GM23338 (cell line): ENCODE data around the gene WDR70. TPM values are rescaled to one million over a fixed set of nuclear protein-coding genes. Genes with fewer than 3 reads are reported as not detected.

Source experiments
- ATAC-seq: fragments of 200-7000 bp; cut with Tn5 transposase; 3 replicates; pipeline ENCODE4 v1.9.1; 2020
- DNase-seq: peaks from one replicate; pipeline ENCODE4 v3.0.0-alpha.2; 2015; ENCODE audit warnings: low spot score
- H2AFZ ChIP-seq: fragments of 200-600 bp; sonication (generic); 2 replicates; pipeline ENCODE4 v1.8.0; 2016; ENCODE audit warnings: antibody characterized with exemption, mild to moderate bottlenecking, moderate library complexity
- H3F3A ChIP-seq: fragments of 200-600 bp; sonication (generic); replicated peaks from 2 replicates; pipeline ENCODE4 v1.8.0; 2017; ENCODE audit warnings: antibody characterized with exemption, mixed run types, low read depth
- H3K27ac ChIP-seq: fragments of 200-600 bp; sonication (generic); 2 replicates; pipeline ENCODE4 v1.6.1; 2016; ENCODE audit warnings: low read depth
- H3K27me3 ChIP-seq: fragments of 200-600 bp; sonication (generic); 2 replicates; pipeline ENCODE4 v1.8.0; 2016; ENCODE audit warnings: mild to moderate bottlenecking, mixed run types, moderate library complexity; ENCODE audit not compliant: insufficient read depth
- H3K36me3 ChIP-seq: fragments of 200-600 bp; sonication (generic); 2 replicates; pipeline ENCODE4 v1.8.0; 2016; ENCODE audit warnings: mild to moderate bottlenecking; ENCODE audit not compliant: insufficient read depth
- H3K4me1 ChIP-seq: fragments of 200-600 bp; sonication (generic); 2 replicates; pipeline ENCODE4 v1.8.0; 2016; ENCODE audit warnings: mild to moderate bottlenecking, moderate library complexity; ENCODE audit not compliant: insufficient read depth
- H3K4me2 ChIP-seq: fragments of 200-600 bp; sonication (generic); 2 replicates; pipeline ENCODE4 v1.7.1; 2017; ENCODE audit warnings: mixed run types
- H3K4me3 ChIP-seq: fragments of 200-600 bp; sonication (generic); 2 replicates; pipeline ENCODE4 v1.6.1; 2016; ENCODE audit warnings: mixed run types
- H3K79me2 ChIP-seq: fragments of 200-600 bp; sonication (generic); replicated peaks from 2 replicates; pipeline ENCODE4 v1.8.0; 2017; ENCODE audit warnings: mild to moderate bottlenecking; ENCODE audit not compliant: insufficient read depth
- H3K9me2 ChIP-seq: fragments of 200-600 bp; sonication (generic); 2 replicates; pipeline ENCODE4 v1.8.0; 2017; ENCODE audit not compliant: insufficient read depth
- H4K20me1 ChIP-seq: fragments of 200-600 bp; sonication (generic); replicated peaks from 2 replicates; pipeline ENCODE4 v1.8.0; 2017; ENCODE audit warnings: mild to moderate bottlenecking; ENCODE audit not compliant: insufficient read depth
- H3K27ac Mint-ChIP-seq: 2 replicates; pipeline ENCODE4 v1.8.0; 2020; ENCODE audit warnings: inconsistent platforms, mild to moderate bottlenecking, moderate library complexity, mixed read lengths
- H3K27me3 Mint-ChIP-seq: 3 replicates; pipeline ENCODE4 v1.8.0; 2022; ENCODE audit warnings: low read depth, mild to moderate bottlenecking, moderate library complexity, mixed read lengths, inconsistent platforms; ENCODE audit not compliant: insufficient read depth, poor library complexity
- H3K36me3 Mint-ChIP-seq: 3 replicates; pipeline ENCODE4 v1.8.0; 2021; ENCODE audit warnings: low read depth, mild to moderate bottlenecking, inconsistent platforms, moderate library complexity, mixed read lengths
- H3K4me1 Mint-ChIP-seq: 3 replicates; pipeline ENCODE4 v1.8.0; 2020; ENCODE audit warnings: mild to moderate bottlenecking, inconsistent platforms, mixed read lengths
- H3K4me3 Mint-ChIP-seq: 3 replicates; pipeline ENCODE4 v1.8.0; 2021; ENCODE audit warnings: moderate library complexity, mild to moderate bottlenecking, inconsistent platforms, mixed read lengths
- H3K9me3 Mint-ChIP-seq: 3 replicates; pipeline ENCODE4 v1.8.0; 2020; ENCODE audit warnings: moderate library complexity, mild to moderate bottlenecking, inconsistent platforms, mixed read lengths
- REST ChIP-seq: IDR thresholded peaks from one replicate; pipeline ENCODE4 v1.6.1; 2018; ENCODE audit warnings: antibody characterized with exemption; ENCODE audit not compliant: unreplicated experiment
- polyA plus RNA-seq: library from polyadenylated mRNA; unstranded; fragments of >200 nt; fragmentation: Nextera tagmentation; extraction: Ambion mirVana; gene quantifications from 2 replicates; pipeline ENCODE4 v1.2.1, GENCODE V29; 2016
- total RNA-seq: library from RNA; depleted of rRNA; stranded (reverse); fragments of >200 nt; shearing (Covaris generic); gene quantifications from 2 replicates; pipeline ENCODE4 v1.2.3, GENCODE V29; 2014
- TF ChIP-seq, protein P1 (sequence below): fragments of 250-450 bp; sonication (Bioruptor Pico); IDR thresholded peaks from 2 replicates; pipeline ENCODE4 v1.5.0; 2020; ENCODE audit warnings: mild to moderate bottlenecking, moderate library complexity

The WDR70 gene
- total and polyA plus RNA-seq, 2 experiments from 2014 or later: 34.9 to 86.7 TPM

- no peak overlapping the region for H3K4me3 Mint-ChIP-seq
- no peak overlapping the region for H3K27ac Mint-ChIP-seq
- Histone ChIP-seq H3K4me2 (no peak overlapping the region), H2AFZ (no peak overlapping the region), H3K4me1 (peaks cover 6% of the 10 kb centered on the region; the same call in 1 of the 2 replicates), H3K79me2 (no peaks in the 10 kb centered on the region), H3K4me3 (no peak overlapping the region), H3K9me2 (no peaks in the 10 kb centered on the region), H3K36me3 (no peaks in the 10 kb centered on the region), H3K27me3 (no peaks in the 10 kb centered on the region), H4K20me1 (no peaks in the 10 kb centered on the region), H3K27ac (no peak overlapping the region), H3F3A (no peaks in the 10 kb centered on the region)
- no peak for DNase-seq
- H3K27me3 Mint-ChIP-seq: no peaks in the 10 kb centered on the region
- peaks cover 2% of the 10 kb centered on the region; the same call in 1 of the 3 replicates for H3K36me3 Mint-ChIP-seq
- no peak for ATAC-seq
- no peak for TF ChIP-seq REST
- TF ChIP-seq, protein P1, sequence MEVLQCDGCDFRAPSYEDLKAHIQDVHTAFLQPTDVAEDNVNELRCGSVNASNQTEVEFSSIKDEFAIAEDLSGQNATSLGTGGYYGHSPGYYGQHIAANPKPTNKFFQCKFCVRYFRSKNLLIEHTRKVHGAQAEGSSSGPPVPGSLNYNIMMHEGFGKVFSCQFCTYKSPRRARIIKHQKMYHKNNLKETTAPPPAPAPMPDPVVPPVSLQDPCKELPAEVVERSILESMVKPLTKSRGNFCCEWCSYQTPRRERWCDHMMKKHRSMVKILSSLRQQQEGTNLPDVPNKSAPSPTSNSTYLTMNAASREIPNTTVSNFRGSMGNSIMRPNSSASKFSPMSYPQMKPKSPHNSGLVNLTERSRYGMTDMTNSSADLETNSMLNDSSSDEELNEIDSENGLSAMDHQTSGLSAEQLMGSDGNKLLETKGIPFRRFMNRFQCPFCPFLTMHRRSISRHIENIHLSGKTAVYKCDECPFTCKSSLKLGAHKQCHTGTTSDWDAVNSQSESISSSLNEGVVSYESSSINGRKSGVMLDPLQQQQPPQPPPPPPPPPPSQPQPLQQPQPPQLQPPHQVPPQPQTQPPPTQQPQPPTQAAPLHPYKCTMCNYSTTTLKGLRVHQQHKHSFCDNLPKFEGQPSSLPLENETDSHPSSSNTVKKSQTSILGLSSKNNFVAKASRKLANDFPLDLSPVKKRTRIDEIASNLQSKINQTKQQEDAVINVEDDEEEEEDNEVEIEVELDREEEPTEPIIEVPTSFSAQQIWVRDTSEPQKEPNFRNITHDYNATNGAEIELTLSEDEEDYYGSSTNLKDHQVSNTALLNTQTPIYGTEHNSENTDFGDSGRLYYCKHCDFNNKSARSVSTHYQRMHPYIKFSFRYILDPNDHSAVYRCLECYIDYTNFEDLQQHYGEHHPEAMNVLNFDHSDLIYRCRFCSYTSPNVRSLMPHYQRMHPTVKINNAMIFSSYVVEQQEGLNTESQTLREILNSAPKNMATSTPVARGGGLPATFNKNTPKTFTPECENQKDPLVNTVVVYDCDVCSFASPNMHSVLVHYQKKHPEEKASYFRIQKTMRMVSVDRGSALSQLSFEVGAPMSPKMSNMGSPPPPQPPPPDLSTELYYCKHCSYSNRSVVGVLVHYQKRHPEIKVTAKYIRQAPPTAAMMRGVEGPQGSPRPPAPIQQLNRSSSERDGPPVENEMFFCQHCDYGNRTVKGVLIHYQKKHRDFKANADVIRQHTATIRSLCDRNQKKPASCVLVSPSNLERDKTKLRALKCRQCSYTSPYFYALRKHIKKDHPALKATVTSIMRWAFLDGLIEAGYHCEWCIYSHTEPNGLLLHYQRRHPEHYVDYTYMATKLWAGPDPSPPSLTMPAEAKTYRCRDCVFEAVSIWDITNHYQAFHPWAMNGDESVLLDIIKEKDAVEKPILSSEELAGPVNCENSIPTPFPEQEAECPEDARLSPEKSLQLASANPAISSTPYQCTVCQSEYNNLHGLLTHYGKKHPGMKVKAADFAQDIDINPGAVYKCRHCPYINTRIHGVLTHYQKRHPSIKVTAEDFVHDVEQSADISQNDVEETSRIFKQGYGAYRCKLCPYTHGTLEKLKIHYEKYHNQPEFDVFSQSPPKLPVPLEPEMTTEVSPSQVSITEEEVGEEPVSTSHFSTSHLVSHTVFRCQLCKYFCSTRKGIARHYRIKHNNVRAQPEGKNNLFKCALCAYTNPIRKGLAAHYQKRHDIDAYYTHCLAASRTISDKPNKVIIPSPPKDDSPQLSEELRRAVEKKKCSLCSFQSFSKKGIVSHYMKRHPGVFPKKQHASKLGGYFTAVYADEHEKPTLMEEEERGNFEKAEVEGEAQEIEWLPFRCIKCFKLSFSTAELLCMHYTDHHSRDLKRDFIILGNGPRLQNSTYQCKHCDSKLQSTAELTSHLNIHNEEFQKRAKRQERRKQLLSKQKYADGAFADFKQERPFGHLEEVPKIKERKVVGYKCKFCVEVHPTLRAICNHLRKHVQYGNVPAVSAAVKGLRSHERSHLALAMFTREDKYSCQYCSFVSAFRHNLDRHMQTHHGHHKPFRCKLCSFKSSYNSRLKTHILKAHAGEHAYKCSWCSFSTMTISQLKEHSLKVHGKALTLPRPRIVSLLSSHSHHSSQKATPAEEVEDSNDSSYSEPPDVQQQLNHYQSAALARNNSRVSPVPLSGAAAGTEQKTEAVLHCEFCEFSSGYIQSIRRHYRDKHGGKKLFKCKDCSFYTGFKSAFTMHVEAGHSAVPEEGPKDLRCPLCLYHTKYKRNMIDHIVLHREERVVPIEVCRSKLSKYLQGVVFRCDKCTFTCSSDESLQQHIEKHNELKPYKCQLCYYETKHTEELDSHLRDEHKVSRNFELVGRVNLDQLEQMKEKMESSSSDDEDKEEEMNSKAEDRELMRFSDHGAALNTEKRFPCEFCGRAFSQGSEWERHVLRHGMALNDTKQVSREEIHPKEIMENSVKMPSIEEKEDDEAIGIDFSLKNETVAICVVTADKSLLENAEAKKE (CRISPR knock-in tag): no peak
- H3K9me3 Mint-ChIP-seq: no peaks in the 10 kb centered on the region
- H3K4me1 Mint-ChIP-seq: peaks cover 29% of the 10 kb centered on the region
These were observed 281.2 kb downstream of the WDR70 start for GRCh38 chr5:37660319-37660718.
